Mammary epithelial cell (primary cell): ENCODE data around the gene ENO4.

Experiments
- EZH2 ChIP-seq: IDR thresholded peaks from 2 replicates; pipeline ENCODE4 v1.6.1; 2012; ENCODE audit warnings: low read length, inconsistent platforms, borderline replicate concordance
- TF ChIP-seq, protein P1 (sequence below), 2 donors: IDR thresholded peaks in 1 of 2; conservative IDR thresholded peaks in 1 of 2; 2 replicates each; pipeline ENCODE4 v1.5.1; 2011 to 2012; ENCODE audit warnings: inconsistent platforms in 2 of 2, low read length in 2 of 2, mild to moderate bottlenecking in 2 of 2, control low read depth in 1 of 2, low read depth in 1 of 2; ENCODE audit not compliant: insufficient read depth in 1 of 2; ENCODE audit errors: extremely low read depth in 1 of 2

DNA sequence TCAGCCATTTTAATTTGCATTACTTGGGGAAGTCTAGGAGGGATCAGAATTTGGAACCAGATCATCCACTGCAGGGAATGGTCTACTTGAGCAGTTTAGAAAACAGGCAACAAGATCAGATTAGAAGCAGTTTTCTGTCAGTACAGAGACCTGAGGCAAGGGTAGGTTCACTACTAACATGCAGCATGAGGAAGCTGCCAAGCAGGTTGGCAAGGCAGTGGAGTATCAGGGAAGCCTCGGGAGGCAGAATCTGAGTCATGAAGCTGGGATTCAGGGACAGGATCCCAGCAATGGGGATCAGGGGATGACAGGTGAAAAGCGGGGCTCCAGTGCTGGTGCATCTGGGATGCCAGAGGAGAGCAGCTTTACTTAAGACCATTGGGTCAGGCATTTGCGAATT is 28.1 kb downstream of the ENO4 start:
- TF ChIP-seq, protein P1, sequence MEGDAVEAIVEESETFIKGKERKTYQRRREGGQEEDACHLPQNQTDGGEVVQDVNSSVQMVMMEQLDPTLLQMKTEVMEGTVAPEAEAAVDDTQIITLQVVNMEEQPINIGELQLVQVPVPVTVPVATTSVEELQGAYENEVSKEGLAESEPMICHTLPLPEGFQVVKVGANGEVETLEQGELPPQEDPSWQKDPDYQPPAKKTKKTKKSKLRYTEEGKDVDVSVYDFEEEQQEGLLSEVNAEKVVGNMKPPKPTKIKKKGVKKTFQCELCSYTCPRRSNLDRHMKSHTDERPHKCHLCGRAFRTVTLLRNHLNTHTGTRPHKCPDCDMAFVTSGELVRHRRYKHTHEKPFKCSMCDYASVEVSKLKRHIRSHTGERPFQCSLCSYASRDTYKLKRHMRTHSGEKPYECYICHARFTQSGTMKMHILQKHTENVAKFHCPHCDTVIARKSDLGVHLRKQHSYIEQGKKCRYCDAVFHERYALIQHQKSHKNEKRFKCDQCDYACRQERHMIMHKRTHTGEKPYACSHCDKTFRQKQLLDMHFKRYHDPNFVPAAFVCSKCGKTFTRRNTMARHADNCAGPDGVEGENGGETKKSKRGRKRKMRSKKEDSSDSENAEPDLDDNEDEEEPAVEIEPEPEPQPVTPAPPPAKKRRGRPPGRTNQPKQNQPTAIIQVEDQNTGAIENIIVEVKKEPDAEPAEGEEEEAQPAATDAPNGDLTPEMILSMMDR (conservative IDR thresholded peaks at IDR 0.05 in 1 of 2, IDR thresholded peaks at IDR 0.05 in 1 of 2; ENCODE audit: extremely low read depth in 1 of 2, insufficient read depth in 1 of 2, low read depth in 1 of 2, low read length in 2 of 2), result no peak
- no peak for TF ChIP-seq EZH2
